ENCODE measurements around the gene PUM1.

The PUM1 gene

DNA sequence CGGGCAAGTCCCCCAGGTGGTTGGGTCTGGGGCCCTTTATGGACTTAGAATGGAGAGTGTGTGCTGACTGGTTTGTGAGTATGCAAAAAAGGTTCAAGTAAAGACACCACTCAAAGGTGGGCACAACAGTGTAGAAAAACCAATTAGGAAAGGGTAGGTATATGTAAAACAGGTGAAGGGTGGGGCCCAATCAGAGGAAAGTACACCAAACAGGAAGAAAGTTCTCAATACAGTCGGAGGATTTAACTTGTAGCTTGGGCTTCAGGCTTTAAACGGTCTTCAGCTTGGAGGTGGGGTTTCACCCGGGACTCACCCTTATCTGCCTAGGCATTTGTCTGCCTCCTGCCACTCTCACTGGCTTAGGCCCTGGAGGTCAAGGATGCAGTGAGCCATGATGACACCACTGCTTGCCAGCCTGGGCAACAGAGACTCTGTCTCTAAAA is 6.8 kb upstream of the PUM1 start:
- H2BK12ac ChIP-seq (ENCODE audit: low read length), result no peak overlapping the region
- H3K9me3 ChIP-seq (ENCODE audit: insufficient read depth, low read depth, low read length), result no peaks in the 10 kb centered on the region
- H3K4me2 ChIP-seq (ENCODE audit: low read length), result no peak overlapping the region
- no peaks in the 10 kb centered on the region for H3K27me3 ChIP-seq (ENCODE audit: insufficient read depth, low read length)
- no peak overlapping the region for H3K18ac ChIP-seq (ENCODE audit: low read length)
- no peak overlapping the region for H2BK5ac ChIP-seq (ENCODE audit: low read depth, low read length, poor library complexity)
- H3K79me1 ChIP-seq (ENCODE audit: low read length), result no peaks in the 10 kb centered on the region
- H3K14ac ChIP-seq (ENCODE audit: low read length), result no peak overlapping the region
- H3K4me3 ChIP-seq (ENCODE audit: low read depth, low read length), result no peak overlapping the region
- no peak for DNase-seq
- no peak overlapping the region for H4K12ac ChIP-seq (ENCODE audit: low read depth, low read length)
- no peak overlapping the region for H4K8ac ChIP-seq (ENCODE audit: low read depth, low read length)
- H2AFZ ChIP-seq (ENCODE audit: insufficient read depth, low read length, poor library complexity), result no peak overlapping the region
- H2AK5ac ChIP-seq (ENCODE audit: low read length), result no peak overlapping the region
- peaks cover 0 to 2% of the 10 kb centered on the region in 2 experiments for H3K4me1 ChIP-seq (ENCODE audit: control insufficient read depth in 1 of 2, insufficient read depth in 2 of 2, low read length in 2 of 2)
- H3K4ac ChIP-seq (ENCODE audit: low read depth, low read length), result no peak overlapping the region
- H3K27ac ChIP-seq (ENCODE audit: low read depth, low read length), result no peak overlapping the region
- no peak overlapping the region for H3K23ac ChIP-seq (ENCODE audit: low read length)
- H4K91ac ChIP-seq (ENCODE audit: low read depth, low read length), result no peak overlapping the region
- H3K9ac ChIP-seq (ENCODE audit: low read length), result no peak overlapping the region
- no CpG with 5 or more reads among the region's 4 CpGs for WGBS (ENCODE audit: extremely low coverage, insufficient coverage, insufficient read length)
- H3K36me3 ChIP-seq (ENCODE audit: control insufficient read depth in 1 of 2, insufficient read depth in 2 of 2, low read length in 2 of 2), result no peaks in the 10 kb centered on the region
- H3K79me2 ChIP-seq (ENCODE audit: control insufficient read depth, insufficient read depth, low read length, poor library complexity), result no peaks in the 10 kb centered on the region
- H2BK120ac ChIP-seq (ENCODE audit: insufficient read depth, low read length, poor library complexity), result no peak overlapping the region

DNA sequence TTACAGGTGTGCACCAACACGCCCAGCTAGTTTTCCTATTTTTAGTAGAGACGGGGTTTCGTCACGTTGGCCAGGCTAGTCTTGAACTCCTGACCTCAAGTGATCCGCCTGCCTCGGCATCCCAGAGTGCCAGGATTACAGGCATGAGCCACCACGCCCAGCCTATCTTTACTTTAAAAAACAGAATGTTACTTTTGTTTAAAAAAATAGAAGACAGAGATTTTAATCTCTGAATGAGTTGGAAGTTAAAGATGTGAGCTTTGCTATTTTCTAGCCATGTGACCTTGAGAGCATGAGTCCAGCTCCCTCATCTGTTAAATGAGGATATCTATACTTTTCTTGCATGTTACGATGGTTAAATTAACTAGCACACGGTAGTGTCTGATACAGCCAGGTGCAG is 3.9 kb upstream of the PUM1 start:
- H4K12ac ChIP-seq (ENCODE audit: low read depth, low read length), result no peak overlapping the region
- no peak overlapping the region for H3K9ac ChIP-seq (ENCODE audit: low read length)
- H3K4ac ChIP-seq (ENCODE audit: low read depth, low read length), result no peak overlapping the region
- no peak overlapping the region for H2BK5ac ChIP-seq (ENCODE audit: low read depth, low read length, poor library complexity)
- H3K4me3 ChIP-seq (ENCODE audit: low read depth, low read length), result no peak overlapping the region
- no peak overlapping the region for H3K27ac ChIP-seq (ENCODE audit: low read depth, low read length)
- no peak overlapping the region for H3K4me2 ChIP-seq (ENCODE audit: low read length)
- no peak overlapping the region for H3K23ac ChIP-seq (ENCODE audit: low read length)
- DNase-seq, result peak; percentile 84
- H3K79me1 ChIP-seq (ENCODE audit: low read length), result peaks cover 10% of the 10 kb centered on the region
- no peak overlapping the region for H4K8ac ChIP-seq (ENCODE audit: low read depth, low read length)
- no peak overlapping the region for H2BK120ac ChIP-seq (ENCODE audit: insufficient read depth, low read length, poor library complexity)
- no peak overlapping the region for H4K91ac ChIP-seq (ENCODE audit: low read depth, low read length)
- no peaks in the 10 kb centered on the region for H3K27me3 ChIP-seq (ENCODE audit: insufficient read depth, low read length)
- whole genome bisulfite sequencing (ENCODE audit: extremely low coverage, insufficient coverage, insufficient read length), result no CpG with 5 or more reads among the region's 9 CpGs
- H3K18ac ChIP-seq (ENCODE audit: low read length), result no peak overlapping the region
- H3K14ac ChIP-seq (ENCODE audit: low read length), result no peak overlapping the region
- H3K79me2 ChIP-seq (ENCODE audit: control insufficient read depth, insufficient read depth, low read length, poor library complexity), result peaks cover 7% of the 10 kb centered on the region
- no peak overlapping the region for H2AK5ac ChIP-seq (ENCODE audit: low read length)
- H3K9me3 ChIP-seq (ENCODE audit: insufficient read depth, low read depth, low read length), result no peaks in the 10 kb centered on the region
- H2AFZ ChIP-seq (ENCODE audit: insufficient read depth, low read length, poor library complexity), result no peak overlapping the region
- no peaks in the 10 kb centered on the region for H3K36me3 ChIP-seq (ENCODE audit: control insufficient read depth in 1 of 2, insufficient read depth in 2 of 2, low read length in 2 of 2)
- H2BK12ac ChIP-seq (ENCODE audit: low read length), result no peak overlapping the region
- H3K4me1 ChIP-seq (ENCODE audit: control insufficient read depth in 1 of 2, insufficient read depth in 2 of 2, low read length in 2 of 2), result peaks cover 0 to 4% of the 10 kb centered on the region in 2 experiments

GRCh38 chr1:31064718-31065309 is 703 bp downstream of the PUM1 start:
- Histone ChIP-seq H3K27ac (ENCODE audit: low read depth, low read length) (peak overlapping the region; percentile 94), H2BK120ac (ENCODE audit: insufficient read depth, low read length, poor library complexity) (peak overlapping the region; percentile 54), H3K79me1 (ENCODE audit: low read length) (peaks cover 10% of the 10 kb centered on the region), H3K36me3 (ENCODE audit: control insufficient read depth in 1 of 2, insufficient read depth in 2 of 2, low read length in 2 of 2) (peaks cover 0 to 5% of the 10 kb centered on the region in 2 experiments), H4K8ac (ENCODE audit: low read depth, low read length) (peak overlapping the region; percentile 90), H3K18ac (ENCODE audit: low read length) (peak overlapping the region; percentile 89), H2AFZ (ENCODE audit: insufficient read depth, low read length, poor library complexity) (no peak overlapping the region), H3K23ac (ENCODE audit: low read length) (no peak overlapping the region), H4K12ac (ENCODE audit: low read depth, low read length) (peak overlapping the region; percentile 87), H3K79me2 (ENCODE audit: control insufficient read depth, insufficient read depth, low read length, poor library complexity) (peaks cover 24% of the 10 kb centered on the region), H3K4ac (ENCODE audit: low read depth, low read length) (peak overlapping the region; percentile 90), H3K14ac (ENCODE audit: low read length) (peak overlapping the region; percentile 94), H4K91ac (ENCODE audit: low read depth, low read length) (peak overlapping the region; percentile 88), H2AK5ac (ENCODE audit: low read length) (peak overlapping the region; percentile 73), H3K27me3 (ENCODE audit: insufficient read depth, low read length) (no peaks in the 10 kb centered on the region), H3K9me3 (ENCODE audit: insufficient read depth, low read depth, low read length) (no peaks in the 10 kb centered on the region), H3K4me1 (ENCODE audit: control insufficient read depth in 1 of 2, insufficient read depth in 2 of 2, low read length in 2 of 2) (peaks cover 0 to 5% of the 10 kb centered on the region in 2 experiments), H2BK5ac (ENCODE audit: low read depth, low read length, poor library complexity) (peak overlapping the region; percentile 84), H2BK12ac (ENCODE audit: low read length) (no peak overlapping the region), H3K4me2 (ENCODE audit: low read length) (peak overlapping the region; percentile 84), H3K4me3 (ENCODE audit: low read depth, low read length) (peak overlapping the region; percentile 88), H3K9ac (ENCODE audit: low read length) (peak overlapping the region; percentile 99)
- DNase-seq, result peak in 1 of 2 donors; percentile 41
- WGBS (ENCODE audit: extremely low coverage, insufficient coverage, insufficient read length), result no CpG with 5 or more reads among the region's 19 CpGs

DNA sequence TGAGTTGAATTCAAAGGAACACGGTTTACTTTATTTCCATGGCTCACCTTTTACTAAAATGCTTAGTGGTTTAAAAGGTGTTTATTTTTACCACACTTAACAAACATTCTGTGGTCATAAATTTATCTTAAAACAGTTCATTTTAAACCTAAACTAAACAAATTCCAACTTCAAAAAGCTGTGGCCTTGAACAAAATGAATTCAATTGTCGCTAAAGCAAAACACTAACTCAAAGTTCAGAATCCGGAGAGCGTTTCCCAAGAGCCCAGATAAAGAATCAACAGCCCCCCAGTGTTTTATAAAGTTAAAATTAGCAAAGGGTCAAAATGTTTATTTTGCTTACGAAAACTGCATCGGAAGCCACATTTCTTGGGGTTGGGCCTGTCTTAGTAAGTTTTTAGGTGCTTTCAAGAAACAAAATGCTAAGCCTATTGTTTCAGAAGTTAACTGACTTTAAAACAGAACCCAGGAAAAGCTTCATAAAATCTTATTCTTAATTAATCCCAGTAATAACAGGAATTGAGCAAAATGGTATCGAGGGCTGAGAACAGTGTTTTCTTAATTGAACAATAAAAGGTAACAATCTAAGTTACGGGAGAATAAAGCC is 1.3 kb downstream of the PUM1 start:
- no peak overlapping the region for H2BK12ac ChIP-seq (ENCODE audit: low read length)
- peaks cover 2 to 6% of the 10 kb centered on the region in 2 experiments for H3K36me3 ChIP-seq (ENCODE audit: control insufficient read depth in 1 of 2, insufficient read depth in 2 of 2, low read length in 2 of 2)
- no peak overlapping the region for H2AFZ ChIP-seq (ENCODE audit: insufficient read depth, low read length, poor library complexity)
- no peaks in the 10 kb centered on the region for H3K9me3 ChIP-seq (ENCODE audit: insufficient read depth, low read depth, low read length)
- no peak overlapping the region for H4K91ac ChIP-seq (ENCODE audit: low read depth, low read length)
- H4K8ac ChIP-seq (ENCODE audit: low read depth, low read length), result no peak overlapping the region
- no peak overlapping the region for H3K18ac ChIP-seq (ENCODE audit: low read length)
- H3K79me1 ChIP-seq (ENCODE audit: low read length), result peaks cover 10% of the 10 kb centered on the region
- no peak for DNase-seq
- H2AK5ac ChIP-seq (ENCODE audit: low read length), result no peak overlapping the region
- H3K4me2 ChIP-seq (ENCODE audit: low read length), result peak overlapping the region; percentile 68
- no peak overlapping the region for H2BK5ac ChIP-seq (ENCODE audit: low read depth, low read length, poor library complexity)
- peak overlapping the region; percentile 77 for H3K27ac ChIP-seq (ENCODE audit: low read depth, low read length)
- peaks cover 0 to 5% of the 10 kb centered on the region in 2 experiments for H3K4me1 ChIP-seq (ENCODE audit: control insufficient read depth in 1 of 2, insufficient read depth in 2 of 2, low read length in 2 of 2)
- no peak overlapping the region for H3K4me3 ChIP-seq (ENCODE audit: low read depth, low read length)
- H3K14ac ChIP-seq (ENCODE audit: low read length), result no peak overlapping the region
- H3K27me3 ChIP-seq (ENCODE audit: insufficient read depth, low read length), result no peaks in the 10 kb centered on the region
- no peak overlapping the region for H4K12ac ChIP-seq (ENCODE audit: low read depth, low read length)
- no CpG with 5 or more reads among the region's 8 CpGs for WGBS (ENCODE audit: extremely low coverage, insufficient coverage, insufficient read length)
- peak overlapping the region; percentile 93 for H3K9ac ChIP-seq (ENCODE audit: low read length)
- H3K79me2 ChIP-seq (ENCODE audit: control insufficient read depth, insufficient read depth, low read length, poor library complexity), result peaks cover 26% of the 10 kb centered on the region
- H2BK120ac ChIP-seq (ENCODE audit: insufficient read depth, low read length, poor library complexity), result no peak overlapping the region
- H3K23ac ChIP-seq (ENCODE audit: low read length), result no peak overlapping the region
- peak overlapping the region; percentile 66 for H3K4ac ChIP-seq (ENCODE audit: low read depth, low read length)

All from trophoblast cell (in vitro differentiated cells and primary cell).